GM10847 (cell line): Measurements from ENCODE around the gene TAF11.

Experiments used
- POLR2A ChIP-seq: IDR thresholded peaks from 2 replicates; pipeline ENCODE4 v1.6.1; 2011; ENCODE audit not compliant: insufficient read length; ENCODE audit errors: extremely low read depth

TAF11 gene

DNA sequence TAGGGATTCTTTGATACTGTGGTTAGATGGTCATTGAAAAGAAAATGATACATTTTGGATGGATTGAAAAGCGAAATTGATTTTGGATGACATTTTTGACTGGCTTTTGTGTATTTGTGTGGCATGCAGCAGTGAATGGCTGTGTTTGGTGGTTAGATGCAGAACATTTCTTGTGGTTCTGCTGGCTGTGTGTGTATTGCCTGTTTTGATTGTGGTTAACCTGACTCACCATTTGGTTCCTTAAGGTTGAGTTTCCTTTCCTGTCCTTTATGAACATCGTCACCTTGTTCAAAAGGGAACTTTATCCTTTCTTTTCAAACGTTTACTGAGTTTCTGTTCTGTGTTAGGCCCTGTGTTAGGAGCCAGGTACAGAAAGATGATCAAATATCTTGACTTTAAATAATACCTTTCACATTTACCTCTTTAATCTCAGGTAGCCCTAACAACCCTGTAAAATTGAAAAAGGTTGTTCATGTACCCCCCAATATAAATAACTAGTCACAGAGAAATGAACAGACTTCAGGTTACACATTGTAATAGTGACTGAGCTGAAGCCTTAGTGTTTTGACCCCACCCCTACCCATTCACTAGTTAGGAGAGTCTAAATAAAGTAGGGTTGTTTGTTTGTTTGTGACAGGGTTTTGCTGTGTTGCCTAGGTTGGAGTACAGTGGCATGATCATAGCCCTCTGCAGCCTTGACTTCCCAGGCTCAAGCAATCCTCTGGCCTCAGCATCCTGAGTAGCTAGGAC lies 25.0 kb upstream of the TAF11 start:
- no peak for TF ChIP-seq POLR2A

DNA sequence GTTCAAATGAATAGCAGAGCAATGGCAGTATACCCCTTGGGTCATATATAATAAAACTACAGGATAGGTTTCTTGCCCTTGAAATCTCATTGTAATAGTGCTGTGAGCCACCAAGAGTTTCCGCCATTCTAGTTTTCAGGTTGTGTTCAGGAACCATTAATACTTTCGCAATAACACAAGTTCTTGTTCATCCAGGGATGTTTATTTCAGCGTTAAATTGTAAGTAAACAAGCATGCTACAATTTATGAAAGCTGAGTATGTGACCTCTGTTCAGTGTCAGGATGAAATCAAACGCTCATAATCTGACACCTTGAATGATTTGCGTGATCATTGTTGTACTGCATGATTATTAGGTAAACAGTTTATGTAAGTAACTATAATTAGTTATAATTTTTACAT lies 24.0 kb upstream of the TAF11 start:
- no peak for TF ChIP-seq POLR2A

DNA sequence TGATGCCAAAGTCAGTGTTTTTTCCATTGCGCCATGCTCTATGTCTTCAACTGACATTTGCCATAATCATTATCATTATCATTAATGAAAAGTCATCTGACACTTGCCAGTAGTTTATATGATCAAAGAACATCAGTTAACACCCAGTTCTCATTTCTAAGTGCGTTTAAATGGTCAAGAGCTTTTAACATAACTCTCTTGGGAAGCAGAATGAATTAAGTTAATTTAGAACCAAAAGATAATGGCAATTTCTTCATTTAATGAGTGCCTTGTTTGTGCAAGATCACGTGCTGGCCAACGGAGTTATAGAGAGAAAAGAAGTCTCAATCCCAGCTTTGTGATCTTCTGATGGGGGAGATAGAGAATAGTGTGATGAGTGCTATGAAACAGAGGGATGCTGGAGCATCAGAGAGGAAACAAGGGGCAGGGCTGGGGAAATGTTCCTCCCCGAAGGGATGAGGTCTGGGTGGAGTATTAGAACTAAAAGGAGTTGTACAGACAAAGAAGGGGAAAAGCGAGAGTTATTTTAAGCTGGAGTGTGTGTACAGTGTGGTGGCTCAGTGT lies 21.6 kb upstream of the TAF11 start:
- TF ChIP-seq POLR2A = no peak

DNA sequence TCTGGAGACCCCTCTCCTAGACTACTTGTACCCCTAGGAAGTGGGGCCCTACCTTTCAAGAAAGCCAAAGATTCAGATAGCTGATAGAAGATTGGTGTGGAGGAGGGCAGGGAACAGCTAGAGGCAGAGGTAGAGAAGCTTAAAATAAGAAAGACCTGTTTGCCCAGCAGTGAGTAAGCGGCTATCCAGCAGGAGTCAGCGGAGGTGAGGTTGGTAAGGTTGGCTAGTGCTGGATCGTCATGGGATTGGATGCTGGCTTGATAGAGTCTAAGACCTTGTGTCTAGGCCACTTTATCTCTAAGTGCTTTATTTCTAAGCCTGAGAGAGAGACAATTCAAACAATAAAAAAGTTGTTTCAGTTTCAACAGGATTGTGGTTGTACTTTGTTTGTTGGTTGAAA lies 20.4 kb upstream of the TAF11 start:
- no peak for TF ChIP-seq POLR2A

DNA sequence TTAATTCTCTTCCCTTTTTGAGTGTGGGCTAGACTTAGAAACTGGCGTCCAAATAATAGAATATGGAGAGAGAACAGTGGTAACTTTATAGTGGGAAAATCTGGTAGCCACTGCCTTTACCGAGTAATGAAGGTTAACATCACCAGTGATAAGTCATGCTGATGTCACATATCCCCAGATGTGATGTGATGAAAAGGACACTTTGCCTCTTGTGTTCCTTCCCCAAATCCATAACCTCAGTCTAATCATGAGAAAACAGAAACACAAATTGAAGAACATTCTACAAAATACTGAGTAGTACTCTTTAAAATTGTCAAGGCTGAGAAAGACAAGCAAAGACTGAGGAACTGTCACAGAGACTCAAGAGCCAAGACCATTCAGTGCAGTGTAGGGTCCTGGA lies 19.0 kb upstream of the TAF11 start:
- TF ChIP-seq POLR2A = no peak

DNA sequence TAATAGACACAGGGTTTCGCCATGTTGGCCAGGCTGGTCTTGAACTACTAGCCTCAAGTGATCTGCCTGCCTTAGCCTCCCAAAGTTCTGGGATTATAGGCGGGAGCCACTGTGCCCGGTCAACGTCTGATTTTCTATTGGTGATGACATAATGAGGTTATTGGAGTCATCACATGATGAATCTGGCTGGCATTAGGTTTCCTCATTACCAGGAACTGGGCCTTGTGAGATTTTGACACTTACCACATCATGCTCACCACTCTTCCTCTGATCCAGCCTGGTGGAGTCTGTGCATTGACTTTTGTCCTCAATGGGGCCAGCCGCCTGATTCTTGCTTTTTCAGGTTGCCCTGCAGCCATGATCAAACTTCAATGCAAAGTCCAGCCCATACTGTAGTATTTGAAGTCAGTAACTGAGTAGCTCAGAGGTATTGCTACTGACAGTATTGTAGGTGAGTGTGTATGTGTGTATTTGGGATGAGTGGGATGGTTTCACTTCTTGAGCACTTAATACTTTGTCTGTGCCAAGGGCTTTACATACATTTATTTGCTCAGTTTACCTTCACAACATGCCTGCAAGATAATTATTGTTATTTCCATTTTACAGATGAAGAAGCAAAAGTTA lies 17.3 kb upstream of the TAF11 start:
- no peak for TF ChIP-seq POLR2A

DNA sequence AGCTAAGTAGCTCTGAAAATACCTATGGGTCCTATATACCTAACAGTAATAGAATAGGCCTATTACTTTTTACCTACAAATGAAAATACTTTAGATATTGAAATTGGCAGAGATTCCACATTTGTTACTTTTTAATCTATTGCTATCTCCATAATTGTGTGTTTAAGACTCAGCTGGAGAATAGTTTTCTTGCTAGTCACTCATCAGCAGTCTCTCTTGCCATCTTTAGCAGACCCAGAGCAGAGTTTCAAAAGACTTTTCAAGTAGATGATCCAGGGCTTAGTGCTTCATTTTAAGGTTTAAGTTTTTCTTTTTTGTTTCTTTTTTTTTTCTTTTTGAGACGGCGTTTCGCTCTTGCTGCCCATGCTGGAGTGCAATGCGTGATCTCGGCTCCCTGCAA lies 14.1 kb upstream of the TAF11 start:
- no peak for TF ChIP-seq POLR2A

DNA sequence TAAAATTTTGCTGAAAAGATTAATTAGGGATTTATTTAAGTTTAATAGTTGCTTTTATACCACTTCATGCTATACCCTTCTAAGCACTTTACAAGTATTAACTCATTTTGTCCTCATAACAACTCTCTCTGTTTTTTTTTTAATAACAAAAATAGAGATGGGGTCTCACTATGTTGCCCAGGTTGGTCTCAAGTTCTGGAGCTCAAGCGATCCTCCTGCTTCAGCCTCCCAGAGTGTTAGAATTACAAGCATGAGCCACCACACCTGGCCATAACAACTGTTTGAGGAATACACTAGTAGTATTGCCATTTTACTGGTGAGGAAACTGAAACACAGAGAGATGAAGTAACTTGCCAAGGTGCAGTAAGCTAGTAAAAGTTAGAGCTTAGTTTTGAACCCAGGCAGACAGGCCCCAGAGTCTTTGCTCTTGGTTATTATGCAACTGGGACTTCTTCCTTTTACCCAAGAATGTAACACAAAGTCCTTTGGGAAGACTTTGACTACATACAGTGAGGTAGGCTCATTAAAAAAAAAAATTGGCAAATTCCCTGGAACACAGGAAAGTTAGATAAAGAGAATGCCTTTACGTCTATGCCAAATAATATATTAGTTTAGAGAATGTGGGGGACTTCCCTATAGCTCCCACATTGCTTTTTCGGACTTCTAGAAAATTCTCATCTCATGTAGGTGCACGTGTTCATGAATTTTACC lies 12.6 kb upstream of the TAF11 start:
- TF ChIP-seq POLR2A = no peak

DNA sequence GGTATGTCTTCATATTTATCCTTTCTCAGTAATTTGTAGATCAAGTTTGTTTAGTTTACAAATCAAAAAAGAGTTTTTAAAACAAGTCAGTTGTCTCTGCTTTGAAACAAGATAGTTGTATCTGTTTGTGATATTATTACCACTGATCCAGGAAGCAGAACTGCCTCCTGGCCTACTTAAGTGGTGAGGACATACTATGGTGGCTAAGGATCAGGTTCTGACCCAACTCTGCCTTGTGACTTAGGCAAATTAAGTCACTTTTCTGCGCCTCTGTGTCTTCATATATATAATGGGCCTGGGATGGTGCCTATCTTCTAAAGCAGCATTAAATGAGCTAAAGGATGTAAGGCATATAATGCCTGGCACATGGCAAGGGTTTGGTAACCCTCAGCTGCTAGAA lies 9.9 kb upstream of the TAF11 start:
- TF ChIP-seq POLR2A = no peak

DNA sequence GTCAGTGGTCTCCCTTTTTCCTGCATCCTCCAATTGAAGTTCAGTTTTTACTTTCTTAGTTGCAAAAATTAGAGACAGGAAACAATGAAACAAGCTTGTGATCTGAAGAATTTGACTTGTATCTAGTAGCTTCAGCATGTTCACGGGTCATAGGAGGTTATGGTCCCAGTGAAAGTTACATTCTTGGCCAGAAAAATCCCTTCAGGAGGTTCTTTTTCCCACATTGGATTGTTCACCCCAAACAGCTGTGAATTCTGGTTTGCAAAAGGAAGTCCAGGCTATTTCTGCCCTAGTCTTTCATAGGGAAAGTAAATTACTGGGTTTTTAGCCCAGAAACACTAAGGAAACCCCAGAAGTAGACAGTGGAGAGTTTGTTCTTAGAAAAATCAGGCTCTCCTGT lies 9.3 kb upstream of the TAF11 start:
- no peak for TF ChIP-seq POLR2A

DNA sequence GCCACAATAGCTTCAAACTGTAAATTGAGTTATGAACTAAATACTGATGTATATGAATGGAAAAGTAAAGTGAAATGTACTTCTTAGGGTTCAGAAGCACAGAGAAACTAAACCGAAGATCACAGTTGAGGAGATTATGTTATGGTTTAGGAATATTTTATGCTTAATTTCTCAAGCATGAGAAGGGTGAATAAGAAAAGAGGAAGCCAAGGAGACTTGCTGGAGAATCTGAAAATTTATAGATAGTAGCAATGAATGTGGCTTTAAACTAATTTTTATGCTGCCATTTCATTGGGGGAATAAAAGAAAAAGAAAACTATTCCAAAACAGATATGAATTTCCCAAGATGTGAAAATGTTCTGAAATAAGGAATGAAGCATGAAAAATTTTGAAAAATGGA lies 6.9 kb upstream of the TAF11 start:
- TF ChIP-seq POLR2A = no peak

DNA sequence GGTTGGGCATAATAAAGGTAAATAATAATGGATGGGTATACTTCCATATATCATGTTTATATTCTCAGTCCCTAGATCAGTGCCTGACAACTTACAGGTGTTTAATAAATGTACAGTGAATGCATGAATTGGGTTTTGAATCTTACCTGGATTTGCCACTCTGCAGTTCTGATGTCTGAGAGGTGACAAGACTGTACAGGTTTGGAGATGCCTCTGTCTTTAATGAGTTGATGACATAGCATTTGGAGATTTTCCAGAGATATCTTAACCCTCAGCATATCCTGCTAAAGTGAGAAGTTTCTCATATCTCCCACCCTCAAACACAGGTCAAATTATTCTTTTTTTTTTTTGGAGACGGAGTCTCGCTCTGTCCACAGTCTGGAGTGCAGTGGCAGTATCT lies 3.5 kb upstream of the TAF11 start:
- TF ChIP-seq POLR2A = no peak

DNA sequence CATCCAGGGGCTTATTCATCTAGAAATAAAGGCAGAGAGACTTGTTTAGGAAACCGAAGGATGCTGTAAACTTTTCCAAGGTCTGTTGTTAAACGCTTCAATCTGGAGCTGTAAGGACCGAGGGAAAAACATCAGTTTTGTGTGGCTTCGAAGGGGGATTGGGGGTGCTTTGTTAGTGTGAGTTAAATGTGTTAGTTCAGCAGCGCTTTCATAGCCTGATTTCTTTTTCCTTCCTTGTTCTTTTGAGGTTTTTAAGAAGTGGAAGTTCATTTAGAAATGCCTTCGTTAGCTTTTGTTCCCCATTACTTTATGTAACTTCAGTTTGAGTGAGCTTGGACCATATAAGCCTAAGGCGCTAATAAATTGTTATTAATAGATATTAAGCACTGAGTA lies 2.7 kb upstream of the TAF11 start:
- no peak for TF ChIP-seq POLR2A

DNA sequence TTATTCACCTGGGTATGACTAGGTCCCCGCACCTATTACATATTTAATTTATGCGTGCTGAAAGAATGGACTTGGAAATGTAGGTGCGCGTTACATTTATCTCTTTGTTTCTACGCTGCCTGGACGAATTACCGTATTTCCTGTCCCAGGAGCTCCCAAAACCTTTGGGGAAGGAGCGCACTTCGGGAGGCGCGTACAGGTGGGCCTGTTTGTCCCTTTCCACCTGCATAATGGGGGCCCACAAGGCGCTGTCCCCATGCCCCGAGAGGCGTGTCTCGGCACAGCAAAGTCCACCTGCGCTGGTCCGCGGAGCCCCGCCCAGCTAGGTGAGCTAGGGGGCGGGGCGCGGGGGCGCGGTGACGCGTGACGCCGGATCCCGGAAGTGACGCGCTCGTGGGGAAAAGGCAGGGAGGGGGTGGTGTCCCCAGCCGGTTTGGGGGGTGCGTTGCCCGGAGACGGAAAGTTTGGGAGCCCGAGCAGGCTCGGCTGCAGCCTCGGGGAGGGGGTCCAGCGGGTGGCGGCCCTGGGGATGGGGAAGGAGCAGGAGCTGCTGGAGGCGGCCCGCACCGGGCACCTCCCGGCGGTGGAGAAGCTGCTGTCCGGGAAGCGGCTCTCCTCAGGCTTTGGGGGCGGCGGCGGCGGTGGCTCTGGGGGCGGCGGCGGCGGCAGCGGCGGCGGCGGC lies 1.2 kb upstream of the TAF11 start, which contains the start of gene ANKS1A:
ANKS1A (plus strand) TSS at position 382 of the 682 bp plus-strand sequence; CDS start at position 530, 148 bp downstream.
- TF ChIP-seq POLR2A = peak; percentile 31

DNA sequence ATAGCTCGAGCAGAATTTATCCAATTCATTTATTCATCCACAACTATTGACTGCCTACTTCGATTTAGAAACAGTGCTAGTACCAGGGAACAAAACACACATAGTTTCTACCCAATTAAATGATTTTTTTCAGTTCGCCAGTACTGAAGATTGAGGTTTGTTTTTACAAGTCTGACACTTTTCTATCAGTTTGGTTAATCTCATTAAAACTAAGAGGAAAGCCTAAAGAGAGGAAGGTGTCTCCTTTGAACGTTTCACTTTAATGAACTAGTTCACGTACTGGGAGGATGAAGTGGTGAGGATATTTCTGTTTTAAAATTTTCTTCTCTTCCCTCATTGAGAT lies 643 bp upstream of the TAF11 start:
- TF ChIP-seq POLR2A = no peak

DNA sequence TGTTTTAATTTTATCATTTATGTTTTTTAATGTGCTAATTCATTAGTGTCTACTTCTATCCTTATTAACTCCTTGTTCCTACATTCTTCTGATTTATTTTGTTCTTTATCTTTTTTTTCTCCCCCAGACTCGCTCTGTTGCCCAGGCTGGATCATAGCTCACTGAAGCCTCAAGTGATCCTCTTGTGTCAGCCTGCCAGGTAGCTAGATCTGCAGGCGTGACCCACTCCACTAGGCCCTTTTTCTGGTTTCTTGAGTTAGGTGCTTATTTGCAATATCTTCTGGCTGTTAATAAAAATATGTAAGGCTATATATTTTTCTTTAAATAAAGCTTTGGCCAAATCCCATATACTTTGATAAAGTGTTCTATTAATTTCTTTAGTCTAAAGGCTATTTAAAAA lies 2.8 kb downstream of the TAF11 start:
- no peak for TF ChIP-seq POLR2A

DNA sequence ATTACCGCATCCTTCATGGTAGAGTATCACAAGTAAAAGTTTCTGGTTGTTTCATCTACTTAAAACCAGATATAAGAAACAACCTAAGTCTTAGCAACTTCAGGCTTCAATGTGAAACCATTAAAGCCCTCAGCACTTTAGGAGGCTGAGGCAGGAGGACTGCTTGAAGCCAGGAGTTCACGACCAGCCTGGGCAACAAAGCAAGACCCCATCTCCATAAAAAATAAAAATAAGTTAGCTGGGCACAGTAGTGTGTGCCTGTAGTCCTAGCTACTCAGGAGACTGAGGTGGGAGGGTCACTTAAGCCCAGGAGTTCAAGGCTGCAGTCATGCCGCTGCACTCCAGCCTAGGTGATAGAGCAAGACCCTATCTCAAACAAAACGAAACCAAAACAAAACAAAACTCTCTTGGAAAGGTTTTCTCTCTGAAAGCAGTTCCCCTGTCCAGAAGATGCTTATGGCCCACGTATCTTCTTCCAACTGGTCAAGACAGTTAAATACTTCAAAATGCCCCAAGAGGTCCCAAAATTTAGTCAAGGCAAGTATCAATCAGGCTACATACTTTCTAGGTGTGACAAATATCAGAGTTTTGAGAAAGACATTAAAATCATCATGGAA lies 9.9 kb downstream of the TAF11 start:
- no peak for TF ChIP-seq POLR2A
